ENCODE results near the gene CCDC127. TPM values are rescaled to one million over a fixed set of nuclear protein-coding genes. Genes with fewer than 3 reads are reported as not detected.

The CCDC127 gene
- polyA plus RNA-seq, 2 donors, result 1.4 to 1.7 TPM

Other genes with a start within 250 kb of the CCDC127 start
- gene PLEKHG4B, start 126.0 kb downstream of the CCDC127 start, polyA plus RNA-seq, result under 1 TPM; 0.16 to 0.53 TPM
- gene LRRC14B, start 26.7 kb downstream of the CCDC127 start, polyA plus RNA-seq, result under 1 TPM in 1 of 2 donors, not detected in 1; 0.02 TPM
- 10 to 100 TPM; 43.7 to 63.1 TPM for gene SDHA, start 167 bp upstream of the CCDC127 start, polyA plus RNA-seq
- gene PDCD6, start 53.5 kb upstream of the CCDC127 start, polyA plus RNA-seq, result 100 to 1,000 TPM; 152 to 159 TPM
- gene AHRR, start 103.6 kb upstream of the CCDC127 start, polyA plus RNA-seq, result 1 to 10 TPM; 1.2 to 1.7 TPM
- gene EXOC3, start 225.0 kb upstream of the CCDC127 start, polyA plus RNA-seq, result 10 to 100 TPM; 40.3 to 49.1 TPM

Data from esophagus (tissue), 2 donors.